HAP-1 (cell line): ENCODE measurements around the gene ARMC5.
"Not testable (repeated sequence)": the region's sequence is repeated elsewhere in the genome, so short reads cannot be mapped to it uniquely, and the experiment has no call there.

ENCODE experiments used
- DNase-seq, 2 experiments: peaks; one replicate each; pipeline ENCODE4 v3.0.0-alpha.2; 2016 to 2020; ENCODE audit warnings: low spot score in 2 of 2
- H3K27me3 ChIP-seq: fragments of 250-450 bp; sonication (Bioruptor Pico); 2 replicates; pipeline ENCODE4 v1.5.1; 2020; ENCODE audit warnings: low read depth, mild to moderate bottlenecking, moderate library complexity
- H3K36me3 ChIP-seq: fragments of 250-450 bp; sonication (Bioruptor Pico); replicated peaks from 2 replicates; pipeline ENCODE4 v1.5.1; 2020; ENCODE audit warnings: mild to moderate bottlenecking
- H3K4me1 ChIP-seq: fragments of 250-450 bp; sonication (Bioruptor Pico); 2 replicates; pipeline ENCODE4 v1.5.1; 2020; ENCODE audit warnings: mild to moderate bottlenecking
- H3K4me3 ChIP-seq: fragments of 250-450 bp; sonication (Bioruptor Pico); 2 replicates; pipeline ENCODE4 v1.5.1; 2020; ENCODE audit warnings: mild to moderate bottlenecking, moderate library complexity
- H3K9me3 ChIP-seq: fragments of 250-450 bp; sonication (Bioruptor Pico); 2 replicates; pipeline ENCODE4 v1.5.1; 2020; ENCODE audit warnings: mild to moderate bottlenecking, moderate library complexity
- in situ Hi-C: fragments of 300-500 bp; cut with MboI; formaldehyde crosslinking; loops from 3 replicates; pipeline ENCODE4 v1.14.3; 2020; ENCODE audit warnings: low sequenced_read_pairs, inconsistent platforms, mixed read lengths

The ARMC5 gene

DNA sequence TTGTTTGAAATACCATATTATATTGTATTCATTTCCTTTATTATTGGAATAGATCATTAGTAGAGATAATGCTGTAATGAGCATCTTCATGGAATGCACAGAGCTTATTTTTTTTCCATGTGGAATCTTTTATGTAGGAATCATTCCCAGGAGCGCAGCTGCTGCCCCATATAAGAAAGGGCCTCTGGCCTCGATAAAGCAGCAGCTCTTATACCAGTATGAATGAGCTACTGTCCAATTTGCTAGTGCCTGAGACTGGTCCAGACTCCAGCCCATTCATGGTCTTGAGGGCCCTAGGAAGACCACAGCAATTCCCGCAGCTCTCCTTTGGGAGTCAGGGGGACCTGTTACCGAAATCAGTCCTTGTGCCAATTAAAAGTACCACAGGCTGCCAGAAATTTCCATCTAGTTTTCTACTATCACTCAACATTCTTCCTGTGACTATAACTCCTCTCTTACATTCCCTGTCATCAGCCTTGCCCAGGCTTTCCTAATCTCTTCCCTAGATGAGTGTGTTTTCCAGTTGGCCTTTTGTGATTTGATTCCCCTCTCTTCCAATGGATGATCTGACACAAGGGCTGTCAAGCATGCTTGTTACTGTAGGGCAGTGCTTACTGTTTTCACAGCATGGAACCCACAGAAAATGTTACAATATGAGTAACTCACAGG, 18.7 kb upstream of the ARMC5 start:
- Histone ChIP-seq H3K4me1 (peaks cover 4% of the 10 kb centered on the region; the same call in 1 of the 2 replicates), H3K27me3 (no peaks in the 10 kb centered on the region), H3K9me3 (no peaks in the 10 kb centered on the region), H3K36me3 (no peaks in the 10 kb centered on the region), H3K4me3 (no peak overlapping the region)
- in situ Hi-C loops: loop anchor here (10.0 kb wide), 1 partner anchor 446 kb away; no protein-coding TSS in a partner anchor
- DNase-seq: no peak

DNA sequence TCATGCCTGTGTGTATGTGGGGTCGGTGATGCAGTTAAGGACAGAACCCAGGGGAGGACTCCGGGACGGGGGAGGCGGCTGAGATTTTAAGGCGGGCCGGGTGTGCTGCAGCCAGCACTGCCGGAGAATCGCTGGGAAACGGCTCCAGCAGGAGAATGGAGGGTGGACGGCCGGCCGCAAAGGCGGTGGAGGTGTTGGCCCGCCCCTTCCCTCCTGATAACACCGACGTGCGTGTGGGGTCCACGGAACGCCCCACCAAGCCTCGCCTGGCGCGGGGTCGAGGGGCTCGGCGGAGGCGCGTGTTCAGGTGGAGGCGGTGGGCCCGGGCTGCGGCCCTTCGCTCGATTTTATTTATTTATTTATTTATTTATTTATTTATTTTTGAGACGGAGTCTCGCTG, 17.3 kb upstream of the ARMC5 start:
- in situ Hi-C loops: loop anchor here (10.0 kb wide), 1 partner anchor 447 kb away; no protein-coding TSS in a partner anchor
- Histone ChIP-seq H3K36me3 (no peaks in the 10 kb centered on the region), H3K9me3 (peaks cover under 1% of the 10 kb centered on the region; the same call in 1 of the 2 replicates), H3K4me1 (peaks cover 4% of the 10 kb centered on the region; the same call in 1 of the 2 replicates), H3K4me3 (peak overlapping the region; percentile 56; the same call in 1 of the 2 replicates), H3K27me3 (no peaks in the 10 kb centered on the region)
- DNase-seq: no peak

DNA sequence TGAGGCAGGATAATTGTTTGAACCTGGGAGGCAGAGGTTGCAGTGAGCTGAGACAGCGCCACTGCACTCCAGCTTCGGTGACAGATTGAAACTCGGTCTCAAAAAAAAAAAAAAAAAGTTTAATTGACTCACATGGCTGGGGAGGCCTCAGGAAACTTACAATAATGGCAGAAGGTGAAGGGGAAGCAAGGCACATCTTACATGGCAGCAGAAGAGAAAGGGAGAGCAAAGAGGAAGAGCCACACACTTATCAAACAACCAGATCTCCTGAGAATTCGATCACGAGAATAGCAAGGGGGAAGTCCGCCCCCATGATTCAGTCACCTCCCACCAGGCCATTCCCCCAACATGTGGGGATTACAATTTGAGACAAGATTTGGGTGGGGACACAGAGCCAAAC, 13.4 kb upstream of the ARMC5 start:
- not testable (repeated sequence) for H3K36me3 ChIP-seq, H3K4me3 ChIP-seq, H3K27me3 ChIP-seq, H3K9me3 ChIP-seq, DNase-seq, H3K4me1 ChIP-seq
- in situ Hi-C loops: loop anchor here (10.0 kb wide), 1 partner anchor 451 kb away; no protein-coding TSS in a partner anchor

DNA sequence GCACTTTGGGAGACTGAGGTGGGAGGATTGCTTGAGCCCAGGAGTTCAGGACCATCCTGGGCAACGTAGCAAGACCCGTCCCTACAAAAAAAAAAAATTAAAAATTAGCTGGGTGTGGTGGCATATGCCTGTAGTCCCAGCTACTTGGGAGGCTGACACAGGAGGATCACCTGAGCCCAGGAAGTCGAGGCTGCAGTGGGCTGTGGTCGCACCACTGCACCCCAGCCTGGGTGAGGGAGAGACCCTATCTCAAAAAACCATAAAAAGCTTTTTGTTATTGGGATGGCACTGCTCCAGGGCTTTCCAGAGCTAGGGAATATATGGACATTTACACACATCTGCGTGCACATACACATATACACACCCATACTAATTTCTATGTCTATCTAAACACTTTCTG, 8.1 kb upstream of the ARMC5 start:
- in situ Hi-C loops: loop anchor here (10.0 kb wide), 1 partner anchor 424 kb away; the partner anchor contains the start of gene ZNF267
- Histone ChIP-seq H3K27me3 (no peaks in the 10 kb centered on the region), H3K4me1 (peaks cover 43% of the 10 kb centered on the region), H3K36me3 (no peaks in the 10 kb centered on the region), H3K9me3 (peaks cover 2% of the 10 kb centered on the region; the same call in 1 of the 2 replicates), H3K4me3 (no peak overlapping the region)
- DNase-seq: no peak

DNA sequence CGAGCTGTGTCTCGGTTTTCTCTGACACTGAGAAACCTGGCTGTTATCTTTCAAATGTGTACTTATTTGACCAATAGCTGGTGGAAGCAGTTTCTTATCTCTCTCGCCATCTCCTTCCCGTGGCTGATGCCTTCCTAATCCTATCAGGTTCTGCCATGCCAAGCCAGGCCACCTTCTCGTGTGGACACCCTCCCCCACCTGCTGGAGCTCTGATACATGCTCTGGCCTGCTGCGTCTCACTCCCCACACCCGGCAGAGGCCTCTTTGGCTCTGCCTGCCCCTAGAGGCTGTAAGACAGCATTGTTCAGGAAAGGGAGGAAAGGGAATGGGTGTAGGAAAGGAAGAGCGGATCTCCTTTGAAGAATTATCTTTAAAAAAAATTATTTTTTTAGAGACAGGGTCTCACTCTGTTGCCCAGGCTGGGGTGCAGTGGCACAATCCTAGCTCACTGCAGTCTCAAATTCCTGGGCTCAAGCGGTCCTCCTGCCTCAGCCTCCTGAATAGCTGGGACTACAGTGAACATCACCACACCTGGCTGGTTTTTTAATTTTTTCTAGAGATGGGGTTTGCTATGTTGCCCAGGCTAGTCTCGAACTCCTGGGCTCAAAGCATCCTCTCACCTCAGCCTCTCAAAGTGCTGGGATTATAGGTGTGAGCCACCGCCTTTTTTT, 7.5 kb upstream of the ARMC5 start:
- in situ Hi-C loops: loop anchor here (10.0 kb wide), 1 partner anchor 423 kb away; the partner anchor contains the start of gene ZNF267
- H3K4me3 ChIP-seq: no peak overlapping the region
- peaks cover 2% of the 10 kb centered on the region; the same call in 1 of the 2 replicates for H3K9me3 ChIP-seq
- no peaks in the 10 kb centered on the region for H3K27me3 ChIP-seq
- DNase-seq: peak; percentile 73 to 84
- H3K36me3 ChIP-seq: no peaks in the 10 kb centered on the region; the same call in 1 of the 2 replicates
- H3K4me1 ChIP-seq: peaks cover 43% of the 10 kb centered on the region

DNA sequence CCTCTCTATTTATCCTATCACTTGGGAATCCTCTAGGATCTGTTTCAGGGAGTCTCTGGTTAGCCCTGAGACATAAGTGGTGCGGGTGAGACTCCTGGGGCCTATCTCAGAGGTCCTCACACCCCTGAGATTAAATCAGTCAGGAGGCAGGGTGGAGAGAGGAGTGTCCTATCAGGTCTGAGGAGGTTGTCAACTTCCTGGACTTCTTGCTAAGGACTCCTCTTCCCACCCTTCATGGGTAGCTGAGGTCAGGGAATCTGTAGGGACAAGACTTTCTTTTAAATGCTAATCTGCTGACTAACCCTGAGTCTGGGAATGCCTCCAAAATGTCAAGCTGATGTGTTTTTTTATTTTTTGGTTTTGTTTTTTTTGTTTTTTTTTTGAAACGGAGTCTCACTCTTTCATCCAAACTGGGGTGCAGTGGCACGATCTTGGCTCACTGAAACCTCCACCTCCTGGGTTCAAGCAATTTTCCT, 6.6 kb upstream of the ARMC5 start:
- Histone ChIP-seq H3K9me3 (no peaks in the 10 kb centered on the region), H3K36me3 (peaks cover 2% of the 10 kb centered on the region), H3K4me1 (peaks cover 46% of the 10 kb centered on the region), H3K27me3 (no peaks in the 10 kb centered on the region), H3K4me3 (no peak overlapping the region)
- DNase-seq: peak; percentile 46 to 63
- in situ Hi-C loops: loop anchor here (10.0 kb wide), 1 partner anchor 422 kb away; the partner anchor contains the start of gene ZNF267

DNA sequence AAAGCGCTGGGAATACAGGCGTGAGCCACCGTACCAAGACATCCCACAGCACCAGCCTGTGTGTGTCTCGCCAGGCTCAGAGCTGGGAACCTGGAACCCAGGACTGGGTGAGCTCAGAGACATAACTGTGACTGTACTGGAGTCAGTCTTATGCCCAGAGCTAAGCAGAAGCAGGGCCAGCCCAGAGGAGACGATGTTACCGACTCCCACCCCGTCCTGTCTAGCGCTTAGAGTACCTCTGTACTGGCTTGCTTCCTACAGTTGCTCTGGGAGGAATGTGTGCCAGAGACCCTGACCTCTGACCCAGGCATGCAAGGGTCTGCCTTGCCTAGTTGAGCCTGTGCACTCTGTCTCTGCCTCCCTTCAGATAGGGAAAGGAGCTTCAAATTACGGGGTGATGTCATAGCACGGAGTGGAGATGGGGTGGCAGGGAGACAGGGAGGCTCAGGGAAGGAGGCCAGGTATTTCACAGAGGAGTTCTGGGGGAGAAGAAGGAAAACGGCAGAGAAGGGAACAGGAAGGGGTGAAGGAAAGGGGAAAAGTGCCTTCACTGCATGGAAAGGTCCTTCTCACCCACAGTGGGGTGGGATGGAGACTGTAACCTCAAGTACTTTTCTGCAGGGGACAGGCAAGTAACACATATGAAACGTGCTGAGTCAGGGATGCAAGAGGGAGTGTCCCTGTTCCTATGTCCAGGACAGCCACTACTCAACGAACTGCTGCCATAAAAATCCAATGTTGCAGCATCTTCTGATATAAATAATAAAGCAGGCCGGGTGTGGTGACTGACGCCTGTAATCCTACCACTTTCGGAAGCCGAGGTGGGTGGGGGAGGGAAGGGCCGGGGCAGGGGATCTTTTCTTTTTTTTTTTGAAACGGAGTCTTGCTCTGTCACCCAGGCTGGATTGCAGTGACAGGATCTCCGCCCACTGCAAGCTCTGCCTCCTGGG, 5.8 kb upstream of the ARMC5 start:
- peak; percentile 65 to 81 for DNase-seq
- H3K4me3 ChIP-seq: no peak overlapping the region
- H3K9me3 ChIP-seq: peaks cover 2% of the 10 kb centered on the region; the same call in 1 of the 2 replicates
- H3K4me1 ChIP-seq: peaks cover 54% of the 10 kb centered on the region
- peaks cover 5% of the 10 kb centered on the region for H3K36me3 ChIP-seq
- in situ Hi-C loops: loop anchor here (10.0 kb wide), 1 partner anchor 421 kb away; the partner anchor contains the start of gene ZNF267
- no peaks in the 10 kb centered on the region for H3K27me3 ChIP-seq

DNA sequence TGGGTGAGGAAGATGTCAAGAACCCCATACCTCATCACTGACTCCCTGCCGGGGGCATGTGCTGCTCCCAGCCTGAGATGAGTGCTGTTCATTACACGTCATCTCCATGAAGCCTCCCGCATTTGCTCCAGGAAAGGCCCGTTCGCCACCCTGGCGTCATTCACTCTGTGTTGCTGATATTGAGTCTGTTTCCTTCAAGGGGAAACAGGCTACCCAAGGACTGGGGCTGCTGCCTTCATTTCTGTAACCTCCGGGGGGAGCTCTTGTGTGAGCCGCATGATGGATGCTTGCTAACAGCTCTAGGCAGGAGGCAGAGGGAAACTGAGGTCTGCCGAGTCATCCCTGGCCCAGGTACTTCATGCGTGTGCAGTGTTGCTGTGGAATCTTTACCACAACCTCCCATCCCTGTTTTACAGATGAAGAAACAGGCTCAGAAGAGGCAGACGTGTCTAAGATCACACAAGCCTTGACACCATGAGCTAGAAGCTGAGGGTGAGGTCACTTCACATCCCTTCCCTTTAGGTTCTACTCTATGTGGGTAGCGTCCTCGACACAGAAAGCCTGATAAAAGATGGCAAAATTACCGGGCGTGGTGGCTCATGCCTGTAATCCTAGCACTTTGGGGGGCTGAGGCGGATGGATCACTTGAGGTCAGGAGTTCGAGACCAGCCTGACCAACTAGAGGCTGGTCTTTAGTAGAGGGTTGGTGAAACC, 3.5 kb upstream of the ARMC5 start:
- in situ Hi-C loops: loop anchor here (10.0 kb wide), 1 partner anchor 419 kb away; the partner anchor contains the start of gene ZNF267
- peaks cover 2% of the 10 kb centered on the region; the same call in 1 of the 2 replicates for H3K9me3 ChIP-seq
- no peak overlapping the region for H3K4me3 ChIP-seq
- peaks cover 56% of the 10 kb centered on the region for H3K4me1 ChIP-seq
- peak in 1 of 2 experiments; percentile 57 for DNase-seq
- no peaks in the 10 kb centered on the region for H3K27me3 ChIP-seq
- H3K36me3 ChIP-seq: peaks cover 5% of the 10 kb centered on the region

DNA sequence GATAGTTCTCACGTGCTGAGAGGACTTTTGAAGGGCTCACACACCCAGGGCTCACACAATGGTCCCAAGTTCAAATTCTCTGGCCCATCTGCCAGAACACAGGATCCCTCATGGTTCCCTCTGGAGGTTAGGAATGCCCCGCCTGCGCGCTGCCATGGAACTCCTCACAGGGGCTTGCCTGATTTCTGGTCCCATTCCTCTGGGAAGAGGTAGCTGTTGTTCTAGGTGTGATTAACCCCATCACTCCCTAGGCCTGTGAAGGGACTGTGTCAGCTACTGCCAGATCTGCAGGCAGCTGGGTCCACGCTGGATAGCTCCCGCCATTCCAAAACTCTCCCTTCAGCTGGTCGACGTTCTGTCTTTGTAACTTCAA, 2.3 kb upstream of the ARMC5 start:
- peaks cover 5% of the 10 kb centered on the region for H3K36me3 ChIP-seq
- H3K27me3 ChIP-seq: no peaks in the 10 kb centered on the region
- H3K4me1 ChIP-seq: peaks cover 50% of the 10 kb centered on the region
- no peak for DNase-seq
- peaks cover 2% of the 10 kb centered on the region; the same call in 1 of the 2 replicates for H3K9me3 ChIP-seq
- in situ Hi-C loops: loop anchor here (10.0 kb wide), 1 partner anchor 418 kb away; the partner anchor contains the start of gene ZNF267
- H3K4me3 ChIP-seq: no peak overlapping the region

DNA sequence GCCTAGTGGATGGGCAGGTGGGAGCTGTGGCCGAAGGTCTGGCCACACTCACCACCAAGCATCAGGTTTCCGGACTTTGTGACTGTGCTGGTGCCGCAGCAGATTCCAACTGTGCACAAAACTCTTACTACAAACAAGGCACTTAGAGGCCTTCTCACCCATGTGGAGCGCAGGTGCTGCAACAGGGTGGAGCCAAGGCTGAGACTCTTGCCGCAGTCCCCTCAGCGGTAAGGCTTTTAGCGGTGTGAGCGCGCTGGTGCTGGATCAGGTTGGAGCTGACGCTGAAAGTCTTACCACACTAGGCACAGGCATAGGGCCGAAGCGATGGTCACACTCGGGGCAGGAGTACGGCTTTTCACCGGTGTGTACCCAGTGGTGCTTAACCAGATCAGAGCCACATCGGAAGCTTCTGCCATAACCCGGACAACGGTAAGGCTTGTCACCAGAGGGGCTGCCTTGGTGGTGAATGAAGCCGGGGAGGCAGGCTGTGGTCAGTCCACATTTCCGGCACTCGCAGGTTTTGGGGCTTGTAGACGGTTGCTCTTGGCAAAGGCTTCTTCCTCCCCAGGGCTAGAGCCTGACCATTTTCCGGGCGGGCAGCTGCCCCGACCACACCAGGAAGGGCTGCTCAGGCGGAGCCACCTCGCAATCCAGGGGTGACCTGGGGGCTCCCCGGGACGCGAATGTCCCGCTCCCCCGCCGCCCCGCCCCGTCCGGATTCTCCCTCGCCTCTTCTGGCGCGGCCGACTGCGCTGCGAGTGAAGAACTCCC, 1.0 kb upstream of the ARMC5 start:
- H3K36me3 ChIP-seq: peaks cover 5% of the 10 kb centered on the region
- peak overlapping the region; percentile 92 for H3K4me3 ChIP-seq
- no peaks in the 10 kb centered on the region for H3K27me3 ChIP-seq
- in situ Hi-C loops: loop anchor here (10.0 kb wide), 1 partner anchor 417 kb away; the partner anchor contains the start of gene ZNF267
- H3K9me3 ChIP-seq: peaks cover 2% of the 10 kb centered on the region; the same call in 1 of the 2 replicates
- H3K4me1 ChIP-seq: peaks cover 37% of the 10 kb centered on the region
- DNase-seq: peak in 1 of 2 experiments; percentile 34

DNA sequence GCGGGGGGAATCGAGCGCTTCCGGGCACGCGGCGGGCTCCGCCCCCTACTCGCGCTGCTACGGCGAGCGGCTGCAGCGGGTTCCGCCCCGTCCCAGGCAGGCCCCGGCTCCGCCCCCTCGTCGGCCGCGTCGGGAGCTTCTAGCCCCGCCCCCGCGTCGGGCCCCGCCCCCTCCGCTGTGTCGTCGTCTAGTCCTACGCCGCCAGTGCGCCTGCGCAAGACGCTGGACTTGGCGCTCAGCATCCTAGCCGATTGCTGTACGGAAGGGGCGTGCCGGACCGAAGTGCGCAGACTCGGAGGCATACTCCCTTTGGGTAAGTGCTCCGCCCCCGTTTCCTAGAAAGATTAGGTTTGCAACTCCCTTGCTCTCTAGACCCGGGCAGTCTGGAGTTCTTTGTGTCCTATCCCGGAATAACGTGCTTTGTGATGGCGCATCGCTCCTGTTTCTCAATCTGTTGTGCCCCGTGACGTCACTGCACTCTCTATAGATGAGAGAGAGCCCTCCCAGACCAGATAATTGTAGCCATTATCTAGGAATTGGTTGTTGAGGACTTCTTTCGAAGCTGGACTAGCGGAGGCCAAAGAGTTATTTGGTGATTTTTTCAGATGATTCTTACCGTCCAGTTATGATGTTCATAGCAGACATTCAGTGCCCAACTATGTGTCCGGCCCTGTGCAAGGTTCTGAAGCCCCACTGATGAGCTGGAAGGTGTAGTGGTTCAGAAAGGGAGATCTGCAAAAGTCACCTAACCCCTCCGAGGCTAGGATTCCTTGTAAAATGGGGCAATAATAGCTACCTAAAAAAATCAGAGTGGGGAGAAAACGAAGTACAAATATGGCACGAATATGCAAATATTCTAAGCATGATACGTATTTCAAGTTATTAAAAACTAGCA, 633 bp downstream of the ARMC5 start:
- H3K4me1 ChIP-seq: peaks cover 24% of the 10 kb centered on the region
- peaks cover 2% of the 10 kb centered on the region; the same call in 1 of the 2 replicates for H3K9me3 ChIP-seq
- no peaks in the 10 kb centered on the region for H3K27me3 ChIP-seq
- in situ Hi-C loops: loop anchor here (10.0 kb wide), 1 partner anchor 415 kb away; the partner anchor contains the start of gene ZNF267
- peaks cover 5% of the 10 kb centered on the region for H3K36me3 ChIP-seq
- peak overlapping the region; percentile 92 for H3K4me3 ChIP-seq
- DNase-seq: peak; percentile 98 to 100
